ENCODE data around the gene GPAM. TPM values are rescaled to one million over a fixed set of nuclear protein-coding genes. Genes with fewer than 3 reads are reported as not detected.

Gene GPAM
- total RNA-seq, 2 donors from 2014 or later = 137 to 343 TPM

- intact Hi-C loops (cut with DNase I) = no loop called here
- ATAC-seq (peak in 1 of 2 donors; percentile 1), DNase-seq (no peak)
Measured at GRCh38 chr10:112191791-112192190, 8.2 kb upstream of the GPAM start.

GRCh38 chr10:112191041-112191590 lies 7.6 kb upstream of the GPAM start:
- no peak for DNase-seq
- intact Hi-C loops (cut with DNase I) = no loop called here
- no peak for ATAC-seq

- intact Hi-C loops (cut with DNase I) = no loop called here
- ATAC-seq (peak in 1 of 2 donors; percentile 17), DNase-seq (no peak)
Measured at GRCh38 chr10:112189465-112189864, 5.9 kb upstream of the GPAM start.

- intact Hi-C loops (cut with DNase I) = no loop called here
- no peak for DNase-seq
- ATAC-seq = no peak
Measured at GRCh38 chr10:112187527-112187926, 4.0 kb upstream of the GPAM start.

GRCh38 chr10:112185959-112186358 lies 2.4 kb upstream of the GPAM start:
- no peak for DNase-seq
- intact Hi-C loops (cut with DNase I) = no loop called here
- no peak for ATAC-seq

- ATAC-seq = no peak
- no peak for DNase-seq
- intact Hi-C loops (cut with DNase I) = loop anchor here in 1 of 2 donors (5.0 kb wide), 1 partner anchor 123 kb away; no protein-coding TSS in a partner anchor
Measured at GRCh38 chr10:112184379-112184778, 814 bp upstream of the GPAM start.

GRCh38 chr10:112184052-112184371 lies 447 bp upstream of the GPAM start:
- ATAC-seq (no peak), DNase-seq (no peak)
- intact Hi-C loops (cut with DNase I) = loop anchor here in 1 of 2 donors (5.0 kb wide), 1 partner anchor 123 kb away; no protein-coding TSS in a partner anchor

- intact Hi-C loops (cut with DNase I) = loop anchor here in 1 of 2 donors (5.0 kb wide), 1 partner anchor 124 kb away; no protein-coding TSS in a partner anchor
- ATAC-seq = peak in 1 of 2 donors; percentile 12
- DNase-seq = no peak
Measured at GRCh38 chr10:112182784-112183328, 709 bp downstream of the GPAM start.

- DNase-seq (no peak), ATAC-seq (peak; percentile 34 to 72)
- intact Hi-C loops (cut with DNase I) = no loop called here
Measured at GRCh38 chr10:112177247-112177646, 6.3 kb downstream of the GPAM start.

- no peak for ATAC-seq
- DNase-seq = no peak
Measured at GRCh38 chr10:112176543-112176942, 7.0 kb downstream of the GPAM start.

GRCh38 chr10:112175409-112175808 lies 8.2 kb downstream of the GPAM start:
- intact Hi-C loops (cut with DNase I) = no loop called here
- no peak for ATAC-seq

More at GRCh38 chr10:112176543-112176942, 7.0 kb downstream of the GPAM start:
- intact Hi-C loops (cut with DNase I) = no loop called here

GRCh38 chr10:112173206-112173605 lies 10.4 kb downstream of the GPAM start:
- no peak for ATAC-seq
- DNase-seq = no peak
- intact Hi-C loops (cut with DNase I) = no loop called here

More at GRCh38 chr10:112175409-112175808, 8.2 kb downstream of the GPAM start:
- DNase-seq = no peak

GRCh38 chr10:112168733-112169132 lies 14.8 kb downstream of the GPAM start:
- ATAC-seq (no peak), DNase-seq (no peak)
- intact Hi-C loops (cut with DNase I) = loop anchor here in 1 of 2 donors (10.0 kb wide), 1 partner anchor 146 kb away; no protein-coding TSS in a partner anchor

- ATAC-seq (no peak), DNase-seq (no peak)
- intact Hi-C loops (cut with DNase I) = loop anchor here in 1 of 2 donors (10.0 kb wide), 1 partner anchor 148 kb away; no protein-coding TSS in a partner anchor
Measured at GRCh38 chr10:112166800-112167199, 16.8 kb downstream of the GPAM start.

GRCh38 chr10:112161757-112162518 lies 21.6 kb downstream of the GPAM start:
- ATAC-seq (no peak), DNase-seq (no peak)
- intact Hi-C loops (cut with DNase I) = loop anchor here in 1 of 2 donors (10.0 kb wide), 1 partner anchor 153 kb away; no protein-coding TSS in a partner anchor

- no peak for DNase-seq
- intact Hi-C loops (cut with DNase I) = loop anchor here in 1 of 2 donors (10.0 kb wide), 1 partner anchor 154 kb away; no protein-coding TSS in a partner anchor
- ATAC-seq = no peak
Measured at GRCh38 chr10:112160834-112161233, 22.7 kb downstream of the GPAM start.

- ATAC-seq (no peak), DNase-seq (no peak)
- intact Hi-C loops (cut with DNase I) = no loop called here
Measured at GRCh38 chr10:112159469-112159868, 24.1 kb downstream of the GPAM start.

GRCh38 chr10:112151524-112152039 lies 32.0 kb downstream of the GPAM start:
- DNase-seq (no peak), ATAC-seq (no peak)
- intact Hi-C loops (cut with DNase I) = no loop called here

- intact Hi-C loops (cut with DNase I) = no loop called here
- ATAC-seq = no peak
- no peak for DNase-seq
Measured at GRCh38 chr10:112148331-112148730, 35.2 kb downstream of the GPAM start.

GRCh38 chr10:112146799-112147198 lies 36.8 kb downstream of the GPAM start:
- ATAC-seq = no peak
- DNase-seq = no peak
- intact Hi-C loops (cut with DNase I) = no loop called here
